Measurements from ENCODE around the gene RASL11B. TPM values are rescaled to one million over a fixed set of nuclear protein-coding genes. Genes with fewer than 3 reads are reported as not detected.

Gene RASL11B
- total and polyA plus RNA-seq, 10 of the 15 experiments (the other 5 are each of a cell fraction or from before 2014, with no cell fraction given) = 0.06 to 0.45 (median 0.08) TPM; not detected in 5

DNA sequence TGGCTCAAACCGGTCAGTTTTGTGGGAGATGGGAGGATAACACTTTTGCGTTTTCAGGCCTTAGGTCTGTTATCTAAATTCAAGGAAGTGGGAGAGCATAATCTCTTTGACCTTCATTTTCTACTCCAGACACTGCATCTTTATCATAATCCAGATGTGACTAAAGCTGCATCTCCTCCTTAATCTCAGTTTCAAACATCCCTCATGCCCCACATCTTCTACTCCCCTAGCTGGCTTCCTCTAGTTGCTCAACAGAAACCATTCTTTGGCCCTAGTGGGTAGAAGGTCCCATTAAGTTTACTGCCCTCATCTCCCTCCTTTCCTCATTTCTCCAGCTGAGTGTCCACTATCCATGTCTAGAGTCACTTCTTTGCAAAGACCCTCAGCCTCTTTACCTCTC is 18.8 kb upstream of the RASL11B start (continued):
- TF ChIP-seq NKRF (conservative IDR thresholded peaks at IDR 0.05) (no peak), EZH2 (IDR thresholded peaks at IDR 0.05; ENCODE audit: borderline replicate concordance, control insufficient read depth, low read depth, low read length) (no peak), HDAC2 (IDR thresholded peaks at IDR 0.05) (no peak), SIX5 (IDR thresholded peaks at IDR 0.05; ENCODE audit: low read depth, low read length, severe bottlenecking) (no peak), SREBF2 (IDR thresholded peaks at IDR 0.05; ENCODE audit: low read length) (no peak), CBX3 (IDR thresholded peaks at IDR 0.05; ENCODE audit: borderline replicate concordance, low read depth) (no peak), MTA2 (IDR thresholded peaks at IDR 0.05; ENCODE audit: low read depth) (no peak), CHD2 (IDR thresholded peaks at IDR 0.05; ENCODE audit: borderline replicate concordance, low read depth, low read length) (no peak)
- TF ChIP-seq, protein P1, sequence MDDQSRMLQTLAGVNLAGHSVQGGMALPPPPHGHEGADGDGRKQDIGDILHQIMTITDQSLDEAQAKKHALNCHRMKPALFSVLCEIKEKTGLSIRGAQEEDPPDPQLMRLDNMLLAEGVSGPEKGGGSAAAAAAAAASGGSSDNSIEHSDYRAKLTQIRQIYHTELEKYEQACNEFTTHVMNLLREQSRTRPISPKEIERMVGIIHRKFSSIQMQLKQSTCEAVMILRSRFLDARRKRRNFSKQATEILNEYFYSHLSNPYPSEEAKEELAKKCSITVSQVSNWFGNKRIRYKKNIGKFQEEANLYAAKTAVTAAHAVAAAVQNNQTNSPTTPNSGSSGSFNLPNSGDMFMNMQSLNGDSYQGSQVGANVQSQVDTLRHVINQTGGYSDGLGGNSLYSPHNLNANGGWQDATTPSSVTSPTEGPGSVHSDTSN (IDR thresholded peaks at IDR 0.05; ENCODE audit: insufficient replicate concordance, low read depth, low read length) = no peak

- ChIA-PET RAD21 (ENCODE audit: unreplicated experiment) (no interaction called here), POLR2A (no interaction called here), CTCF (interaction anchor here (0.5 kb wide), 1 partner anchor 1031 kb away, joined by 3 read pairs; no protein-coding TSS in a partner anchor), SMC1A (ENCODE audit: uncharacterized antibody, unreplicated experiment) (no interaction called here)
- TF ChIP-seq ESRRA (IDR thresholded peaks at IDR 0.05; ENCODE audit: low read length) (no peak), POLR2A (IDR thresholded peaks at IDR 0.05; ENCODE audit: low read depth, low read length) (no peak), SPI1 (IDR thresholded peaks at IDR 0.05; ENCODE audit: borderline replicate concordance, insufficient read depth, low read depth, low read length) (peak; percentile 77; the same call in 1 of the 2 replicates), IKZF2 (IDR thresholded peaks at IDR 0.05) (0 out of 4 replicates have a peak, but pooled peaks of 1 of the 2 experiments have one; percentile 11), CREB1 (IDR thresholded peaks at IDR 0.05; ENCODE audit: low read depth) (no peak)
- TF ChIP-seq, protein P2, sequence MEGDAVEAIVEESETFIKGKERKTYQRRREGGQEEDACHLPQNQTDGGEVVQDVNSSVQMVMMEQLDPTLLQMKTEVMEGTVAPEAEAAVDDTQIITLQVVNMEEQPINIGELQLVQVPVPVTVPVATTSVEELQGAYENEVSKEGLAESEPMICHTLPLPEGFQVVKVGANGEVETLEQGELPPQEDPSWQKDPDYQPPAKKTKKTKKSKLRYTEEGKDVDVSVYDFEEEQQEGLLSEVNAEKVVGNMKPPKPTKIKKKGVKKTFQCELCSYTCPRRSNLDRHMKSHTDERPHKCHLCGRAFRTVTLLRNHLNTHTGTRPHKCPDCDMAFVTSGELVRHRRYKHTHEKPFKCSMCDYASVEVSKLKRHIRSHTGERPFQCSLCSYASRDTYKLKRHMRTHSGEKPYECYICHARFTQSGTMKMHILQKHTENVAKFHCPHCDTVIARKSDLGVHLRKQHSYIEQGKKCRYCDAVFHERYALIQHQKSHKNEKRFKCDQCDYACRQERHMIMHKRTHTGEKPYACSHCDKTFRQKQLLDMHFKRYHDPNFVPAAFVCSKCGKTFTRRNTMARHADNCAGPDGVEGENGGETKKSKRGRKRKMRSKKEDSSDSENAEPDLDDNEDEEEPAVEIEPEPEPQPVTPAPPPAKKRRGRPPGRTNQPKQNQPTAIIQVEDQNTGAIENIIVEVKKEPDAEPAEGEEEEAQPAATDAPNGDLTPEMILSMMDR (IDR thresholded peaks at IDR 0.05 in 2 of 3, conservative IDR thresholded peaks at IDR 0.05 in 1 of 3; ENCODE audit: control insufficient read depth in 2 of 3, extremely low read depth in 1 of 3, insufficient read depth in 1 of 3, low read depth in 3 of 3, low read length in 3 of 3) = no peak
- DNase-seq (ENCODE audit: low read depth, low spot score) (no peak), FAIRE-seq (no peak), ATAC-seq (peak; percentile 49)
- in situ Hi-C loops (cut with MboI) = no loop called here
- no TSS peak for BruUV-seq (replicated peaks)
- intact Hi-C loops (cut with micrococcal nuclease; ENCODE audit: unreplicated experiment) = no loop called here
- no peaks in the 10 kb centered on the region for H3K9me3 ChIP-seq (replicated peaks; ENCODE audit: control insufficient read depth, insufficient read depth, low read length)
- no peak overlapping the region for H3K4me2 ChIP-seq (ENCODE audit: control insufficient read depth, insufficient read depth)
- H3K36me3 ChIP-seq (ENCODE audit: control insufficient read depth in 2 of 2, insufficient read depth in 2 of 2, low read length in 1 of 2) = no peaks in the 10 kb centered on the region
- no peaks in the 10 kb centered on the region for H4K20me1 ChIP-seq (ENCODE audit: control insufficient read depth, insufficient read depth)
- no peak overlapping the region for H2AFZ ChIP-seq (ENCODE audit: control insufficient read depth, low read depth, low read length)
- 58% methylated on average over 3 of the region's 3 CpGs for WGBS (ENCODE audit: insufficient coverage, insufficient replicate concordance, low lambda C conversion rate, missing lambda C conversion rate)
- no peaks in the 10 kb centered on the region for H3K4me1 ChIP-seq (ENCODE audit: control insufficient read depth, insufficient read depth, low read length)
- H3K9ac ChIP-seq (ENCODE audit: control insufficient read depth, insufficient read depth, low read length) = no peak overlapping the region
- no peaks in the 10 kb centered on the region for H3K79me2 ChIP-seq (ENCODE audit: control insufficient read depth, insufficient read depth, low read length)
- H3K4me3 ChIP-seq = no peak overlapping the region
- no peak overlapping the region for H3K27ac ChIP-seq (ENCODE audit: control insufficient read depth, insufficient read depth)
- H3K27me3 ChIP-seq (replicated peaks in 1 of 2; ENCODE audit: control insufficient read depth in 2 of 2, insufficient read depth in 2 of 2, low read length in 1 of 2) = no peaks in the 10 kb centered on the region
Measured at GRCh38 chr4:52843958-52844357, 18.2 kb upstream of the RASL11B start.
